H54 (cell line): Measurements from ENCODE around the gene PKP2.

Experiments
- DNase-seq: peaks from one replicate; pipeline ENCODE4 v3.0.0; 2011; ENCODE audit warnings: low spot score, mixed read lengths; ENCODE audit not compliant: insufficient read length
- FAIRE-seq: peaks from 3 replicates; lab custom pipeline; 2011; peaks lifted over from hg19 to GRCh38; lab: Jason Lieb, UNC
- POLR2A ChIP-seq: IDR thresholded peaks from 2 replicates; pipeline ENCODE4 v1.6.1; 2011; ENCODE audit warnings: low read depth, mild to moderate bottlenecking, low read length

The PKP2 gene

DNA sequence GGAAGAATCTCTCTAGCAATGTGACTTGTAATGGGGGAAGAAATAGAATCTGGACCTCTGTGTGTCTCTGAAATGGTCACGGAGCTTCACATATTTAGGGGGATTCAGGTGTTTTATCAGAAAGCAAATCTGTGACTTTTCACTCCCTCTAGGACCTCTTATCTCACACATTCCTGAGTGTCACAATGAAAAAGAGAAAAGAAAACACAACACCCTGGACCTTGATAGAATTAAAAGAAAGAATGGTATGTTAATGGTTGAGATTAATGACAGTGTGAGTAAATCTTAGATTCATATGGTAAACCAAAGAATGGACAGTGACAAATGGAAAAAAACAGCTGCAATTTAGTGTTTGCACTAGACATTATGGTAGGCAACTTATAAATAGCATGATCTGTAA lies 68.5 kb downstream of the PKP2 start:
- FAIRE-seq (no peak), DNase-seq (no peak)
- no peak for TF ChIP-seq POLR2A

GRCh38 chr12:32826807-32827412 lies 69.7 kb downstream of the PKP2 start:
- DNase-seq (no peak), FAIRE-seq (no peak)
- TF ChIP-seq POLR2A: no peak

DNA sequence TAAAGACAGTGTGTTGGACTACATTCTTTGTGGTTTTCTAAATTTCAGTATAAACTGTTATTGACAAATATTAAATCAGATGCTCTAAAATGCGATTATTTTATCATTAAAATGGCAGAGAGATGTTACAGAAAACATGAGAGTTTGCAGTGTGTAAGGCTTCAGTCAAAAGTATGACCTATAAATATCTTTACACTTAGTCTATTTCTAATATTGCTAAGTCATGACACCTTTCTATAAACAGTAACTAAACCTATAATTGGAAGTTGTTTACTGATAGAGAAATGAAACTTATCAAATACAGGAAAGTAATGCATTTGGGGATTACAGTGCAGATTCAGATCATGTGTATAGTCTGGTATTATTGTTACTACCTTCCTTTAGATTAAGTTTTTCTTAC lies 72.0 kb downstream of the PKP2 start:
- DNase-seq (no peak), FAIRE-seq (no peak)
- no peak for TF ChIP-seq POLR2A

- FAIRE-seq (no peak), DNase-seq (no peak)
- TF ChIP-seq POLR2A: no peak
Measured at GRCh38 chr12:32822344-32822743, 74.2 kb downstream of the PKP2 start.

GRCh38 chr12:32821710-32822109 lies 74.9 kb downstream of the PKP2 start:
- no peak for TF ChIP-seq POLR2A
- DNase-seq (no peak), FAIRE-seq (no peak)

- no peak for FAIRE-seq
- DNase-seq: no peak
- no peak for TF ChIP-seq POLR2A
Measured at GRCh38 chr12:32821293-32821692, 75.3 kb downstream of the PKP2 start.

DNA sequence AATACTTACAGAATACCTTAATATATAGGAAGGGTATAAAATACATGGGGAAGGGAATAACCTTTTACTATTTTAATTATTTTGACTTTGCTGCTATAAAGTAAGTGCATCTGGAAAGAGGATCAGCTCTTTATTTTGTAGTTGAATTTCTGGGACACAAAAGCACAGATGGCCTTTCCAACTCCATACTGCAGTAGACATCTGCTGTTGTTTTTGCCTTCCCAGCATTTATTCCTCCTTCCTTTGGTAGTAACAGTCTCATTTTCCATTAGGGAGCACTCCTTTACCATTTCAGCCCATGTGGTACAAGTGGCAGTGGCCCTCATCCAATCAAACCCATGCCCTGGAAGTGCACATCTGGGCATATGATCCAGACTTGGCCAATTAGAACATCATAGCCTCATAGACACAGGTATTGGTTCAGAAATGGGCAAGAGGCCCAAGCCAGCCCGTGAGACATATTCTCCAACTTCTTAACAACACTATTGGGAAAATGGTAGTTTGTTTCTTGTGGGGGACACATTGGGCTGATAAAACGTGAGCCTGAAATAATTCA lies 76.1 kb downstream of the PKP2 start:
- no peak for FAIRE-seq
- no peak for DNase-seq
- TF ChIP-seq POLR2A: no peak

DNA sequence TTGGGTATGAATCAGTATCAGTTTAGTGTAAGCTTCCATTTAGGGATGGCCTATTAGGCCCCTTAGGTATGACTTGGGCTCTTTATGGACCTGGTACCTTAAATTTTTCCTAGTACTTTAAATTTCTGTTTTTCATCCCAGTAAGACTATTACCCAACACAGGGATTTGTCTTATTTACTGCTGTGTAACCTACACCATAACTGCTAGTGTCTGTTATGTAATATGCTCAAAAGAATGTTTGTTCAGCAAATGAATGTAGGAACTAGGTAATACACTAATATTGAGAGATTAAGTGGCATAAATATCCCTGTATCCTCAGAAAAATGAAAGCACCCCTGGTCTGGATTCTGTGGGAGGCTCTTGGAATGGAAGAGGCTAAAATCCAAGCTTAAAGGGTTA lies 77.2 kb downstream of the PKP2 start:
- no peak for TF ChIP-seq POLR2A
- FAIRE-seq (no peak), DNase-seq (no peak)

- DNase-seq (peak; percentile 5), FAIRE-seq (no peak)
- no peak for TF ChIP-seq POLR2A
Measured at GRCh38 chr12:32811686-32812392, 84.7 kb downstream of the PKP2 start.

DNA sequence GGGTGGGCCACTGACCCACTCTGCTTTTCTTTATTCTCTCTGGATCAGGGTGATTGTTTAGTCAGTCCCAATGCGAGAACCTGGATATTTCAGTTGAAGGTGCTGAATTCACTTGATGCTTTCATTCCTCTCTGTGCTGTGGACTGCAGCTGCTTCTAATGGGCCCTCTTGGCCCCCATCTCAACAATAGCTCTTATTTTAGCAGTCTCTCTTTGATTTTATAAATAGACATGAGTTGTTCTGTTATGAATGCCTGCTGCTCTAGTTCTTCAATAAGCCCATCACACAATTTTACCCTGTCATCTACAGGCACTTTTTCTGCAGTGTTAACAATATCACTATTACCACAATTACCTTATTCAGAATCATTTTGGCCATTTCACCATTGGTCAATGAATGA lies 86.7 kb downstream of the PKP2 start:
- no peak for TF ChIP-seq POLR2A
- FAIRE-seq (no peak), DNase-seq (no peak)

- no peak for DNase-seq
- FAIRE-seq: no peak
- TF ChIP-seq POLR2A: no peak
Measured at GRCh38 chr12:32809196-32809595, 87.4 kb downstream of the PKP2 start.

DNA sequence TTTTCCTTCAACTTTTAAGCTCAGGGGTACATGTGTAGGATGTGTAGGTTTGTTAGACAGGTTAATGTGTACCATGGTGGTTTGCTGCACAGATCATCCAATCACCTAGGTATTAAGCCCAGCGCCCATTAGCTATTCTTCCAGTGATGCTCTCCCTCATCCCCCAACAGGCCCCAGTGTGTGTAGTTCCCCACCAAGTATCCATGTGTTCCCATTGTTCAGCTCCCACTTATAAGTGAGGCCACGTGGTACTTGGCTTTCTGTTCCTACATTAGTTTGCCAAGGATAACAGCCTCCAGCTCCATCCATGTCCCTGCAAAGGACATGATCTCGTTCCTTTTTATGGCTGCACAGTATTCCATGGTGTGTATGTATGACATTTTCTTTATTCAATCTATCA lies 92.3 kb downstream of the PKP2 start:
- FAIRE-seq (no peak), DNase-seq (no peak)
- no peak for TF ChIP-seq POLR2A

DNA sequence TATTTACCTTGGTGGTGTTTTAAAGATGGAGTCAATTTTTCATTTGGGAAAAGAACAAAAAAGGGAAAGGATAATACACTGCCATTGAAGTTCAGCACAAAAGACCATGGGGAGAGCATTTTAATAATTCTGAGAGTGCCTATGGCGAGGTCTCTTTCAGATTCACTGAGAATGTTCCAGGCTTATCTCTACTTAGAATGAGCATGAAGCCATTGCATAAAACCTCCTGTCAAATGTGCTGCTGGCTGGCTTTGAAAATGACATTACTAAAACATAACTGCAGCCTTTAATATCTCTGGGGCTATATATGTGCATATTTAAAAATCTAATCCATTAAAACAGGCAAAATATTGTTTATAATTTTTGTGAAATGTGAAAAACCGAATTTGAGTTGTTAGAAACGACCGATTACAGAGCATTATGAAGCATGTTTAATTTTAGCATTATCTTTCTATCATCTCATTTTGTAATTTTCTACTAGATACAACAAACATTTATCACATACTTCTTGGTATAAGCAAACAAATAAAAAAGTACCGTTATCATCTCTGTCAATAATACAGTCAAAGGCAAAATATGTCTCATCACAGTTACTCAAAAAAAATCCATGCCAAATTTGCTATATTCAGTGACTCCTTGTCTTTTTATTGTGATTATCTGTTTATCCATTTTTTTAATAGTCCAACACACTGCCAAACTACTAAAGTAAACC lies 95.2 kb downstream of the PKP2 start:
- no peak for TF ChIP-seq POLR2A
- no peak for DNase-seq
- FAIRE-seq: no peak

GRCh38 chr12:32794281-32794680 lies 102.3 kb downstream of the PKP2 start:
- TF ChIP-seq POLR2A: no peak
- DNase-seq: no peak
- no peak for FAIRE-seq
